ENCODE results near the gene RNF150.

RNF150 gene

DNA sequence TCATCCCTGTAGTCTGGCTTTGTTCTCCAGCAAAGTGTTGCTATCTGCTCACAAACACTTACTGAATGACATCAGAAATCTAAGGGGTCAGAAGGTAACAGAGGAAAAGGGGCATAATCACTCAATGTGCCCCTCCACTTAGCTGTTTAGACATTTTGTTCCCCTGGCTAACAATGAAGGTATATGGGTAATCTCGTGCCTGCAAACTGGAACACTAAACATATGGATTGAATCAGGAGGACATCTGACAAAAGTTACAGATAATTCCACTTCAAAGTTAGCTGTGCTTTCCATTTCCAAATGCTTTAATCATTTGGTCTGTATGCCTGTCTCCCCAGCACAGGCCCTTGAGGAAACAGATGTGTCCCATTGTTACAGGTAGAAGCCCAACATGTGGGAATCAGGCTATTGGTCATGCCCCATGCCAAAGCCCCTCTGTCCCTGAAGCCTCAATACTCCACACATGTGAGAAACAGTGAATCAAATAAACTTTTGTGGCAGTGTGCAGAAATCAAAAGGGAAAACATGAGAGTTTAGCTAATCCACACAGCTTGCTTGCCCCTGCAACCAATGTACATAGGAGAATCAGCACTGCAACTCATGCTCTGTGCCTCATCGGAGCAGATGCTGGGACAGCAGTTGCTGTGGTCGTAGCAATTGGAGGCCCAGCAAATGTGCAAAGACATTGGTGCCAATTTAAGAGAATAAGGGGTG lies 111.7 kb downstream of the RNF150 start:
- no peak overlapping the region for H3K4me2 ChIP-seq (ENCODE audit: low read length)
- no peaks in the 10 kb centered on the region for H3K9me3 ChIP-seq (ENCODE audit: insufficient read depth, low read length)
- no peaks in the 10 kb centered on the region for H3K36me3 ChIP-seq (replicated peaks; ENCODE audit: low read depth, low read length)
- no peaks in the 10 kb centered on the region for H3K79me2 ChIP-seq (ENCODE audit: low read length)
- no peak overlapping the region for H3K4me3 ChIP-seq (ENCODE audit: low read length)
- no peak overlapping the region for H3K27ac ChIP-seq (ENCODE audit: low read length)
- no peak overlapping the region for H3K9ac ChIP-seq (ENCODE audit: low read length)
- H3K4me1 ChIP-seq (ENCODE audit: low read length): no peaks in the 10 kb centered on the region
- no peak for TF ChIP-seq EZH2phosphoT487 (IDR thresholded peaks at IDR 0.05; ENCODE audit: low read depth)
- no peaks in the 10 kb centered on the region for H4K20me1 ChIP-seq (ENCODE audit: insufficient read depth, low read length)
- no peaks in the 10 kb centered on the region for H3K27me3 ChIP-seq (ENCODE audit: low read depth, low read length)
- H2AFZ ChIP-seq (ENCODE audit: low read depth, low read length): no peak overlapping the region

DNA sequence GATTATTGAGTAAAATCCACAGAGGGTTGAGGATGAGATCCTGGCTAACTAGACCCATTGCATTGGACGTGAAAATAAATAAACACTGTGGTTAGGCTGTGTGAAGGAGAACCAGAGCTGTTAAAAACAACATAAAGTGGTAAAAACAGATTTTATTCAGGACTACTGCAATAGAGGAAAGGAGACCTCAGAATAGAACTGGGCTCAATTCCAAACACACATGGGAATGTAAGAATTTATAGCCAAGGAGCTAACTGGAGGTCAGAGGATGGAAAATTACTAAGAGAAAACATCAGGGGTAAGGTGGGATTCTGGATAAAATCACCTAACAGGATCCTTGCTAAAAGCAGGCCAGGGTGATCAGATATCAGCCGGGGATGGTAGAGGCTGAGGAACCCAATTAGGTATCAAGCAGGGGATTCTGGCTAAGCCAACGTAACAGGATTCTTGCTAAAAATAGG lies 112.4 kb downstream of the RNF150 start:
- Histone ChIP-seq H3K27me3 (ENCODE audit: low read depth, low read length) (peaks cover 3% of the 10 kb centered on the region), H3K4me2 (ENCODE audit: low read length) (no peak overlapping the region), H3K4me1 (ENCODE audit: low read length) (no peaks in the 10 kb centered on the region), H2AFZ (ENCODE audit: low read depth, low read length) (no peak overlapping the region), H3K36me3 (replicated peaks; ENCODE audit: low read depth, low read length) (no peaks in the 10 kb centered on the region), H4K20me1 (ENCODE audit: insufficient read depth, low read length) (no peaks in the 10 kb centered on the region), H3K4me3 (ENCODE audit: low read length) (no peak overlapping the region), H3K79me2 (ENCODE audit: low read length) (no peaks in the 10 kb centered on the region), H3K9ac (ENCODE audit: low read length) (no peak overlapping the region), H3K9me3 (ENCODE audit: insufficient read depth, low read length) (no peaks in the 10 kb centered on the region), H3K27ac (ENCODE audit: low read length) (no peak overlapping the region)
- TF ChIP-seq EZH2phosphoT487 (IDR thresholded peaks at IDR 0.05; ENCODE audit: low read depth) (no peak), CTCF (IDR thresholded peaks at IDR 0.05; ENCODE audit: low read depth, low read length) (no peak)

DNA sequence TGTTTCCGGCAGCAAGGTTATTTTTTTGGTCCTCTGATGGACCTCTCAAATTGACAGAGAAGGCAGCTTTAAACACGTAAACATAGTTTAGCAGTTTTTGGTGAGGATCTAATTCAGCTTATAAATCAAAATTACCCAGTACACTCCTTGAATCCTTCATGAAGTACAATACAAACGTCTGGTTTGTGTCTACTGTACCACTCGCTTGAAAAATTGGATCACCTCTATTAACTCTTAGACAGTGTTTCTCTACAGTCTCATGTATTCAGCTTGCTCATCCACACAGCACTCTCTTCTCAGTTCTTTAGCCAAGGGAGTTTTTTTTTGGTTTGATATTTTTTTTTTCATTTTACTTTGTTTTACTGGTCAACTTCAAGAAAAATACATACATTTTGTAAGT lies 113.5 kb downstream of the RNF150 start:
- H4K20me1 ChIP-seq (ENCODE audit: insufficient read depth, low read length): no peaks in the 10 kb centered on the region
- no peak overlapping the region for H2AFZ ChIP-seq (ENCODE audit: low read depth, low read length)
- H3K4me1 ChIP-seq (ENCODE audit: low read length): no peaks in the 10 kb centered on the region
- no peaks in the 10 kb centered on the region for H3K79me2 ChIP-seq (ENCODE audit: low read length)
- TF ChIP-seq EZH2phosphoT487 (IDR thresholded peaks at IDR 0.05; ENCODE audit: low read depth) (no peak), CTCF (IDR thresholded peaks at IDR 0.05; ENCODE audit: low read depth, low read length) (no peak)
- no peak overlapping the region for H3K4me3 ChIP-seq (ENCODE audit: low read length)
- H3K36me3 ChIP-seq (replicated peaks; ENCODE audit: low read depth, low read length): no peaks in the 10 kb centered on the region
- no peaks in the 10 kb centered on the region for H3K9me3 ChIP-seq (ENCODE audit: insufficient read depth, low read length)
- no peak overlapping the region for H3K9ac ChIP-seq (ENCODE audit: low read length)
- H3K27me3 ChIP-seq (ENCODE audit: low read depth, low read length): peaks cover 8% of the 10 kb centered on the region
- no peak overlapping the region for H3K27ac ChIP-seq (ENCODE audit: low read length)
- no peak overlapping the region for H3K4me2 ChIP-seq (ENCODE audit: low read length)

DNA sequence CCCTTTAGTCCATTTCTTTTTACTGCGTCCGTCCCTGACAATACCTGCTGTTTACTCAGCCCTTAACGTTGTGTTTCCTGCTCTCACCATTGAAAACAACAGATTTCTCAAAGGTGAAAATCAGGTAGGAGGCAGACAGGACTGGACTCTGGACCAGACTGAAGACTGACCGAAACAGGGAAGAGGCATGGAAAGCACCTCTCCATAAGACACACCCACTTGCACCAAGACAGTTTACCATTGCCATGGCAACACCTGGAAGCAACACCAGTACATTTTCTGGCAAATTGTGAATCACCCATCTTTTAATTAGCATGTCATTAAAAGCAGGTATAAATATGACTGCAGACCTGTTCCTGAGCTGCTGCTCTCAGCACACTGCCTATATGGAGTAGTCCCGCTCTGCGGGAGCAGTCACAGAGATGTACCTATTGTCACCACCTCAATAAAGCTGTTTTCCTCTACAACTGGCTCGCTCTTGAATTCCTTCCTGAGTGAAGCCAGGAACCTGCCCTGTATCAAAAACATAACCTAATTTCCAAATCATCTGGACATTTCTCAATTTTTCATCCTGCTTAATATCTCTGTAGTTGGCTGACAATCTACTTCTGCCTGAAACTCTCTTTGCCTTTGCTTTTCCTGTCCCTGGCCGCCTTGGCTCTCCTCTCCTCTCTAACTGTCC lies 117.0 kb downstream of the RNF150 start:
- Histone ChIP-seq H3K9ac (ENCODE audit: low read length) (no peak overlapping the region), H3K36me3 (replicated peaks; ENCODE audit: low read depth, low read length) (no peaks in the 10 kb centered on the region), H3K4me2 (ENCODE audit: low read length) (no peak overlapping the region), H3K27ac (ENCODE audit: low read length) (no peak overlapping the region), H3K27me3 (ENCODE audit: low read depth, low read length) (peaks cover 8% of the 10 kb centered on the region), H2AFZ (ENCODE audit: low read depth, low read length) (no peak overlapping the region), H4K20me1 (ENCODE audit: insufficient read depth, low read length) (no peaks in the 10 kb centered on the region), H3K79me2 (ENCODE audit: low read length) (no peaks in the 10 kb centered on the region), H3K9me3 (ENCODE audit: insufficient read depth, low read length) (no peaks in the 10 kb centered on the region), H3K4me1 (ENCODE audit: low read length) (no peaks in the 10 kb centered on the region), H3K4me3 (ENCODE audit: low read length) (no peak overlapping the region)
- TF ChIP-seq EZH2phosphoT487 (IDR thresholded peaks at IDR 0.05; ENCODE audit: low read depth) (no peak), CTCF (IDR thresholded peaks at IDR 0.05; ENCODE audit: low read depth, low read length) (no peak)

All from OCI-LY3 (cell line).